HG03565 (cell line): ENCODE measurements around the gene RPS21.

ENCODE experiments used
- ATAC-seq: cut with Tn5 transposase; IDR thresholded peaks from one replicate; pipeline ENCODE4 v1.9.1; 2021; ENCODE audit warnings: mild to moderate bottlenecking, moderate library complexity; ENCODE audit not compliant: unreplicated experiment

Gene RPS21

GRCh38 chr20:62394248-62395245 is 7.6 kb downstream of the RPS21 start:
- ATAC-seq: no peak

GRCh38 chr20:62395311-62396242 is 8.7 kb downstream of the RPS21 start:
- ATAC-seq: no peak

GRCh38 chr20:62396367-62397239 is 9.7 kb downstream of the RPS21 start:
- ATAC-seq: no peak

- ATAC-seq: no peak
Observed at GRCh38 chr20:62398120-62398821, 11.4 kb downstream of the RPS21 start.

GRCh38 chr20:62400021-62400420 is 13.1 kb downstream of the RPS21 start:
- no peak for ATAC-seq

- ATAC-seq: no peak
Observed at GRCh38 chr20:62400541-62400940, 13.6 kb downstream of the RPS21 start.

- ATAC-seq: no peak
Observed at GRCh38 chr20:62401331-62401779, 14.5 kb downstream of the RPS21 start.

GRCh38 chr20:62402456-62403150 is 15.7 kb downstream of the RPS21 start:
- no peak for ATAC-seq

- ATAC-seq: no peak
Observed at GRCh38 chr20:62403331-62403730, 16.4 kb downstream of the RPS21 start.

GRCh38 chr20:62404112-62404665 is 17.3 kb downstream of the RPS21 start:
- ATAC-seq: no peak

- ATAC-seq: no peak
Observed at GRCh38 chr20:62404761-62405107, 17.8 kb downstream of the RPS21 start.

GRCh38 chr20:62405108-62405980 is 18.4 kb downstream of the RPS21 start:
- no peak for ATAC-seq

- no peak for ATAC-seq
Observed at GRCh38 chr20:62405981-62406513, 19.1 kb downstream of the RPS21 start.

GRCh38 chr20:62406635-62407176 is 19.8 kb downstream of the RPS21 start:
- peak; percentile 0 for ATAC-seq

GRCh38 chr20:62407221-62407992 is 20.5 kb downstream of the RPS21 start, which contains the start of gene CABLES2:
Gene CABLES2, minus strand, starts transcription at chr20:62407285. Its CDS starts 9 bp downstream, at chr20:62407276.
- peak; percentile 83 for ATAC-seq

GRCh38 chr20:62408055-62408454 is 21.2 kb downstream of the RPS21 start:
- no peak for ATAC-seq

- ATAC-seq: no peak
Observed at GRCh38 chr20:62408640-62409039, 21.7 kb downstream of the RPS21 start.
